Measurements from ENCODE around the gene CLCA4. TPM values are rescaled to one million over a fixed set of nuclear protein-coding genes. Genes with fewer than 3 reads are reported as not detected.

Gene CLCA4
- total and polyA plus RNA-seq, 4 donors, result 0.03 TPM; not detected in 3

DNA sequence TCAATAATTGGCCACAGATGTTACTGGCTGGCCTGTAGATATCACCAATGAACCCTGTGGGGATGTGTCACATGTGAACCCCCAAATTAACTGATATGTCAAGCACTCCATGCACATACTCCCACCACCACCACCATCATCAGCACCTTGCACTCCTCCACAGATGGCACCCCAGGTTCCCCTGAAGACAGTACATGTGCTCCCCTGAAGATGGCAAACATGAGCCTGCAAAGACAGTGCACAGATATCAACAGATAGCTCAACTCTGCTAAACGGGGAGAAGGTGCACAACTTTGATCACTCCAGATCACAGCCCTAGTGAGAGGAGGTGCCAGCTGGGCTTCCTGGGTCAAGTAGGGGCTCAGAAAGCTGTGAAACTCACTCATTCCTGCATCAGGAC is 74.4 kb downstream of the CLCA4 start:
- no peak for DNase-seq (ENCODE audit: low spot score)
- Histone ChIP-seq H3K27ac (ENCODE audit: low read depth in 1 of 2, low read length in 2 of 2) (no peak overlapping the region), H3K4me3 (ENCODE audit: low read depth in 1 of 3, low read length in 3 of 3) (no peak overlapping the region), H3K9me3 (ENCODE audit: control insufficient read depth in 4 of 4, low read length in 3 of 4) (peaks cover 0 to 23% (median 3%) of the 10 kb centered on the region in 4 donors), H3K4me1 (ENCODE audit: control insufficient read depth in 4 of 4, insufficient read depth in 4 of 4, low read length in 3 of 4) (no peaks in the 10 kb centered on the region), H3K9ac (ENCODE audit: low read depth in 1 of 2, low read length in 2 of 2) (no peak overlapping the region), H3K36me3 (ENCODE audit: control insufficient read depth in 4 of 4, insufficient read depth in 3 of 4, low read depth in 1 of 4, low read length in 3 of 4) (no peaks in the 10 kb centered on the region), H3K27me3 (ENCODE audit: control insufficient read depth in 4 of 4, insufficient read depth in 4 of 4, low read length in 3 of 4) (peaks cover 0 to 6% (median 0%) of the 10 kb centered on the region in 4 donors)
- no peak for TF ChIP-seq YY1 (IDR thresholded peaks at IDR 0.05)
- no peak for TF ChIP-seq JUND (IDR thresholded peaks at IDR 0.05)
- no peak for TF ChIP-seq RXRA (IDR thresholded peaks at IDR 0.05)
- TF ChIP-seq EGR1 (IDR thresholded peaks at IDR 0.05; ENCODE audit: low read depth in 2 of 2), result no peak
- no peak for TF ChIP-seq RAD21 (IDR thresholded peaks at IDR 0.05)
- TF ChIP-seq GABPA (IDR thresholded peaks at IDR 0.05 in 1 of 2, conservative IDR thresholded peaks at IDR 0.05 in 1 of 2), result no peak
- TF ChIP-seq SP1 (IDR thresholded peaks at IDR 0.05), result no peak
- no peak for TF ChIP-seq ZBTB33 (IDR thresholded peaks at IDR 0.05)
- TF ChIP-seq FOXA2 (IDR thresholded peaks at IDR 0.05), result no peak
- TF ChIP-seq, protein P1, sequence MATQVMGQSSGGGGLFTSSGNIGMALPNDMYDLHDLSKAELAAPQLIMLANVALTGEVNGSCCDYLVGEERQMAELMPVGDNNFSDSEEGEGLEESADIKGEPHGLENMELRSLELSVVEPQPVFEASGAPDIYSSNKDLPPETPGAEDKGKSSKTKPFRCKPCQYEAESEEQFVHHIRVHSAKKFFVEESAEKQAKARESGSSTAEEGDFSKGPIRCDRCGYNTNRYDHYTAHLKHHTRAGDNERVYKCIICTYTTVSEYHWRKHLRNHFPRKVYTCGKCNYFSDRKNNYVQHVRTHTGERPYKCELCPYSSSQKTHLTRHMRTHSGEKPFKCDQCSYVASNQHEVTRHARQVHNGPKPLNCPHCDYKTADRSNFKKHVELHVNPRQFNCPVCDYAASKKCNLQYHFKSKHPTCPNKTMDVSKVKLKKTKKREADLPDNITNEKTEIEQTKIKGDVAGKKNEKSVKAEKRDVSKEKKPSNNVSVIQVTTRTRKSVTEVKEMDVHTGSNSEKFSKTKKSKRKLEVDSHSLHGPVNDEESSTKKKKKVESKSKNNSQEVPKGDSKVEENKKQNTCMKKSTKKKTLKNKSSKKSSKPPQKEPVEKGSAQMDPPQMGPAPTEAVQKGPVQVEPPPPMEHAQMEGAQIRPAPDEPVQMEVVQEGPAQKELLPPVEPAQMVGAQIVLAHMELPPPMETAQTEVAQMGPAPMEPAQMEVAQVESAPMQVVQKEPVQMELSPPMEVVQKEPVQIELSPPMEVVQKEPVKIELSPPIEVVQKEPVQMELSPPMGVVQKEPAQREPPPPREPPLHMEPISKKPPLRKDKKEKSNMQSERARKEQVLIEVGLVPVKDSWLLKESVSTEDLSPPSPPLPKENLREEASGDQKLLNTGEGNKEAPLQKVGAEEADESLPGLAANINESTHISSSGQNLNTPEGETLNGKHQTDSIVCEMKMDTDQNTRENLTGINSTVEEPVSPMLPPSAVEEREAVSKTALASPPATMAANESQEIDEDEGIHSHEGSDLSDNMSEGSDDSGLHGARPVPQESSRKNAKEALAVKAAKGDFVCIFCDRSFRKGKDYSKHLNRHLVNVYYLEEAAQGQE (IDR thresholded peaks at IDR 0.05), result no peak
- TF ChIP-seq MAX (IDR thresholded peaks at IDR 0.05), result no peak
- no peak for TF ChIP-seq NR2F2 (IDR thresholded peaks at IDR 0.05)
- no peak for TF ChIP-seq HNF4A (conservative IDR thresholded peaks at IDR 0.05)
- no peak for TF ChIP-seq HNF4G (IDR thresholded peaks at IDR 0.05)
- no peak for TF ChIP-seq FOXA1 (IDR thresholded peaks at IDR 0.05)
- TF ChIP-seq, protein P2, sequence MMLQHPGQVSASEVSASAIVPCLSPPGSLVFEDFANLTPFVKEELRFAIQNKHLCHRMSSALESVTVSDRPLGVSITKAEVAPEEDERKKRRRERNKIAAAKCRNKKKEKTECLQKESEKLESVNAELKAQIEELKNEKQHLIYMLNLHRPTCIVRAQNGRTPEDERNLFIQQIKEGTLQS (IDR thresholded peaks at IDR 0.05), result no peak
- no peak for TF ChIP-seq TAF1 (conservative IDR thresholded peaks at IDR 0.05)
- TF ChIP-seq CTCF (IDR thresholded peaks at IDR 0.05; ENCODE audit: low read depth, low read length, missing input control), result no peak
- WGBS, result 30% methylated on average over 1 of the region's 1 CpG

Other genes starting within 250 kb of the CLCA4 start
- 1 to 10 TPM; 4.2 to 6.2 TPM for gene ODF2L, start 150.8 kb upstream of the CLCA4 start, total RNA-seq
- 1 to 10 TPM; 3.0 to 6.5 TPM for gene ODF2L, start 150.8 kb upstream of the CLCA4 start, polyA plus RNA-seq
- gene CLCA2, start 122.9 kb upstream of the CLCA4 start, total RNA-seq, result not detected
- gene CLCA2, start 122.9 kb upstream of the CLCA4 start, polyA plus RNA-seq, result not detected
- not detected for gene CLCA1, start 78.2 kb upstream of the CLCA4 start, total RNA-seq
- not detected for gene CLCA1, start 78.2 kb upstream of the CLCA4 start, polyA plus RNA-seq
- gene SH3GLB1, start 157.5 kb downstream of the CLCA4 start, total RNA-seq, result 10 to 100 TPM; 16.8 to 19.7 TPM
- gene SH3GLB1, start 157.5 kb downstream of the CLCA4 start, polyA plus RNA-seq, result 10 to 100 TPM; 14.1 to 25.2 TPM